ENCODE measurements around the gene HMGB1. TPM values are rescaled to one million over a fixed set of nuclear protein-coding genes. Genes with fewer than 3 reads are reported as not detected.

Gene HMGB1
- polyA plus RNA-seq, 1 experiment = 223 TPM

- Histone ChIP-seq H3K27ac (ENCODE audit: low read depth, low read length) (no peak overlapping the region), H3K4me3 (ENCODE audit: low read depth, low read length) (no peak overlapping the region), H3K27me3 (ENCODE audit: control insufficient read depth, insufficient read depth, low read length) (no peaks in the 10 kb centered on the region), H3K9me3 (ENCODE audit: control insufficient read depth, insufficient read depth, low read length) (no peaks in the 10 kb centered on the region)
- CTCF ChIA-PET = no interaction called here
- POLR2A ChIA-PET = no interaction called here
- no peak for DNase-seq (ENCODE audit: low read depth, low spot score)
- TF ChIP-seq CTCF (IDR thresholded peaks at IDR 0.05; ENCODE audit: low read depth, low read length) = no peak
Observed at GRCh38 chr13:30438286-30438685, 27.4 kb downstream of the HMGB1 start.

- no peaks in the 10 kb centered on the region for H3K9me3 ChIP-seq (ENCODE audit: control insufficient read depth, insufficient read depth, low read length)
- ChIA-PET POLR2A (no interaction called here), CTCF (interaction anchor here (1.3 kb wide), 1 partner anchor 305 kb away, joined by 8 read pairs; no protein-coding TSS in a partner anchor)
- no peak for DNase-seq (ENCODE audit: low read depth, low spot score)
- no peaks in the 10 kb centered on the region for H3K27me3 ChIP-seq (ENCODE audit: control insufficient read depth, insufficient read depth, low read length)
- H3K4me3 ChIP-seq (ENCODE audit: low read depth, low read length) = no peak overlapping the region
- TF ChIP-seq CTCF (IDR thresholded peaks at IDR 0.05; ENCODE audit: low read depth, low read length) = no peak
- no peak overlapping the region for H3K27ac ChIP-seq (ENCODE audit: low read depth, low read length)
Observed at GRCh38 chr13:30437177-30437576, 28.6 kb downstream of the HMGB1 start.

- ChIA-PET CTCF (interaction anchor here (1.3 kb wide), 1 partner anchor 303 kb away, joined by 8 read pairs; no protein-coding TSS in a partner anchor), POLR2A (no interaction called here)
- no peak overlapping the region for H3K27ac ChIP-seq (ENCODE audit: low read depth, low read length)
- no peaks in the 10 kb centered on the region for H3K27me3 ChIP-seq (ENCODE audit: control insufficient read depth, insufficient read depth, low read length)
- no peak for TF ChIP-seq CTCF (IDR thresholded peaks at IDR 0.05; ENCODE audit: low read depth, low read length)
- DNase-seq (ENCODE audit: low read depth, low spot score) = no peak
- no peak overlapping the region for H3K4me3 ChIP-seq (ENCODE audit: low read depth, low read length)
- no peaks in the 10 kb centered on the region for H3K9me3 ChIP-seq (ENCODE audit: control insufficient read depth, insufficient read depth, low read length)
Observed at GRCh38 chr13:30435911-30436451, 29.8 kb downstream of the HMGB1 start.

- Histone ChIP-seq H3K9me3 (ENCODE audit: control insufficient read depth, insufficient read depth, low read length) (no peaks in the 10 kb centered on the region), H3K4me3 (ENCODE audit: low read depth, low read length) (no peak overlapping the region), H3K27ac (ENCODE audit: low read depth, low read length) (no peak overlapping the region), H3K27me3 (ENCODE audit: control insufficient read depth, insufficient read depth, low read length) (no peaks in the 10 kb centered on the region)
- no peak for DNase-seq (ENCODE audit: low read depth, low spot score)
- ChIA-PET CTCF (interaction anchor here (0.6 kb wide), 1 partner anchor 659 kb away, joined by 4 read pairs; no protein-coding TSS in a partner anchor), POLR2A (interaction anchor here (1.2 kb wide), 1 partner anchor 14 kb away, joined by 3 read pairs; no protein-coding TSS in a partner anchor)
- no peak for TF ChIP-seq CTCF (IDR thresholded peaks at IDR 0.05; ENCODE audit: low read depth, low read length)
Observed at GRCh38 chr13:30431269-30431940, 34.3 kb downstream of the HMGB1 start.
